T-helper 22 cell (primary cell): ENCODE results near the gene FAP.

Source experiments
- DNase-seq: peaks from one replicate; pipeline ENCODE4 v3.0.0-alpha.2; 2020; ENCODE audit warnings: low read depth

Gene FAP

DNA sequence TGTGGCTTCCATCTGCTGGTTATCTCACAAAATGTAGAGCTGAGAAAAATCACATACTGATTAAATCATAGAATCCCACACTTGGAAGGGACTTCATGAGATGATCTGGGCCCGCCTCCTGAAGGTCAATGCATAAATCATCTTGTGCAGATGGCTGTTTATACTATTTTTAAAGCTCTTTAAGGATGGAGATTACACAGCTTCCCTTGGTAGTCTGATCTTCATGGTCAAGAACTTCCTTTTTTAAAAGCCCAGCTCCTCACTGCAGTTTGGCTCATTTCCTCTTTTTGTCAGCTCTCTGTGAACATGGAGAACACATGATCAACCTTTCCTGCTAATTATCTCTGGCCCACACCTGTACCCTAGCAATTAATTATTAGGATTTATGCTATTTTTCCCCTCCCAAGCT is 117.1 kb downstream of the FAP start:
- DNase-seq = no peak

GRCh38 chr2:162125138-162125537 is 118.1 kb downstream of the FAP start:
- DNase-seq = no peak

DNA sequence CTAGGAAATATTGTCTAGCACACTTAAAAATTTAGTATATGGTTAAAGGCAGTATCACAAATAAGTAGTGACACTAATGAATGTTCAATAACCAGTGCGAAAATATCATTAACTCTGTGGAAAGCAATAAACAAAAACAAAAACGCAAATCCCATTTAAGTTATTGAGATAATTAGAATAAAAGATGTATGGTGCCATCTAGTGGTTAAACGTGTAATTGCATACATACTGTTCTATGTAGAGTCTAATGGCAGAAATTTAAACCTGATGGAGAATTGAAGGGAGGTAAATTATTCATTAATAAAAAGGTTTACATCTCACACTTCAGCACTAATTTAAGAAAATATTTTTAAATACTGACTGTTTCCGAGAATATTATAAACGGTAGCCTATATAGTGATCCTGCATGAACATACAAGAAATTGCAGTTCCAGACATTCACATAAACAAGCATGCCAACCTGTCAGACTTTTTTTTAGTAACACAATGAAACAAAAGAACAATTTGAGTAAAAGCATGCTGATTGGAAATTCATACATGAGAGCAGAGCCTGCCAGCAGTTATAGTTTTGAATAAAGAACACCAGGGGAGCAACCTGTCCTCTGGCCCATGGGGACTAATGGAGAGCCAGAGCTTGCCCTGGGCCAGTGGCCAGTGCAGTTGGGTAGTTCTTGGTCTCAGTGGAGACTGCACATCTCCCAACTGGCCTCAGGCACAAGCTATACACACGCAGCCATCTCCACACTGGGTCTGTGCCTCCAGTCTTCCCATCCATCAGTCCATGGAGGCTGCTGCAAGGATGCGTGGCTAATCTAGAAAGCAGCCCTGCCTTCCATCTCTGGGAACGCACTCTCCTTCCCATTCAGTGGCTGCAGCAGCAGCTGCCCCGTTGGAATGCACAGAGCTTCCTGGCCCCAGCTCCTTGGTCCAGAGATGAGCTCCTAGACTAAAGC is 119.2 kb downstream of the FAP start:
- no peak for DNase-seq
